ENCODE results near the gene C2orf76.
"Not testable (repeated sequence)": the region's sequence is repeated elsewhere in the genome, so short reads cannot be mapped to it uniquely, and the experiment has no call there.

The C2orf76 gene

GRCh38 chr2:119366649-119367471 is at the start of gene C2orf76, which contains the start of gene DBI:
Gene C2orf76 (minus strand): TSS chr2:119366834. CDS start chr2:119339959, 26,875 bp downstream.
Gene DBI (plus strand): TSS chr2:119366977. CDS start chr2:119367052, 75 bp downstream.
- peak; percentile 90 to 95 for DNase-seq

GRCh38 chr2:119415630-119416029 is 49.0 kb upstream of the C2orf76 start:
- no peak for DNase-seq

- no peak for DNase-seq
Measured at GRCh38 chr2:119414894-119415293, 48.3 kb upstream of the C2orf76 start.

GRCh38 chr2:119409506-119409905 is 42.9 kb upstream of the C2orf76 start:
- DNase-seq: no peak

- no peak for DNase-seq
Measured at GRCh38 chr2:119408221-119408619, 41.6 kb upstream of the C2orf76 start.

GRCh38 chr2:119407430-119408220 is 41.0 kb upstream of the C2orf76 start:
- DNase-seq: peak; percentile 47 to 58

GRCh38 chr2:119405151-119405550 is 38.5 kb upstream of the C2orf76 start:
- no peak for DNase-seq

GRCh38 chr2:119403618-119404017 is 37.0 kb upstream of the C2orf76 start:
- not testable (repeated sequence) for DNase-seq

GRCh38 chr2:119402645-119403560 is 36.3 kb upstream of the C2orf76 start:
- DNase-seq: no peak

GRCh38 chr2:119402106-119402505 is 35.5 kb upstream of the C2orf76 start:
- no peak for DNase-seq

- DNase-seq: no peak
Measured at GRCh38 chr2:119397196-119397595, 30.6 kb upstream of the C2orf76 start.

- no peak for DNase-seq
Measured at GRCh38 chr2:119393971-119394748, 27.5 kb upstream of the C2orf76 start.

- peak in 1 of 2 experiments; percentile 34 for DNase-seq
Measured at GRCh38 chr2:119389615-119390306, 23.1 kb upstream of the C2orf76 start.

- DNase-seq: no peak
Measured at GRCh38 chr2:119387381-119388129, 20.9 kb upstream of the C2orf76 start.

GRCh38 chr2:119385466-119385865 is 18.8 kb upstream of the C2orf76 start:
- no peak for DNase-seq

- peak in 1 of 2 experiments; percentile 6 for DNase-seq
Measured at GRCh38 chr2:119384971-119385370, 18.3 kb upstream of the C2orf76 start.

- DNase-seq: peak; percentile 91 to 93
Measured at GRCh38 chr2:119383410-119384140, 16.9 kb upstream of the C2orf76 start.

GRCh38 chr2:119378566-119378965 is 11.9 kb upstream of the C2orf76 start:
- no peak for DNase-seq

GRCh38 chr2:119377993-119378345 is 11.3 kb upstream of the C2orf76 start:
- no peak for DNase-seq
